Liver (tissue), 9 donors: ENCODE measurements around the gene STAT3. TPM values are rescaled to one million over a fixed set of nuclear protein-coding genes. Genes with fewer than 3 reads are reported as not detected.

Experiments
- DNase-seq: peaks from one replicate; pipeline ENCODE4 v3.0.0-alpha.2; 2017; ENCODE audit warnings: low spot score
- H3K27ac ChIP-seq, 2 donors: one replicate each; pipeline ENCODE4 v1.7.0; 2013; ENCODE audit warnings: inconsistent platforms in 2 of 2, low read length in 2 of 2, control low read depth in 1 of 2, low read depth in 1 of 2, mild to moderate bottlenecking in 1 of 2
- H3K27me3 ChIP-seq, 4 donors: one replicate each; pipeline versions ENCODE4 v1.6.1 to v1.7.0; 2013; ENCODE audit warnings: low read length in 3 of 4, inconsistent platforms in 1 of 4, mild to moderate bottlenecking in 1 of 4, moderate library complexity in 1 of 4; ENCODE audit not compliant: control insufficient read depth in 4 of 4, insufficient read depth in 4 of 4
- H3K36me3 ChIP-seq, 4 donors: one replicate each; pipeline versions ENCODE4 v1.6.1 to v1.7.0; 2013; ENCODE audit warnings: low read length in 3 of 4, mild to moderate bottlenecking in 3 of 4, low read depth in 1 of 4, moderate library complexity in 1 of 4; ENCODE audit not compliant: control insufficient read depth in 4 of 4, insufficient read depth in 3 of 4
- H3K4me1 ChIP-seq, 4 donors: one replicate each; pipeline versions ENCODE4 v1.6.1 to v1.7.0; 2013; ENCODE audit warnings: low read length in 3 of 4, mild to moderate bottlenecking in 3 of 4, moderate library complexity in 1 of 4; ENCODE audit not compliant: control insufficient read depth in 4 of 4, insufficient read depth in 4 of 4
- H3K4me3 ChIP-seq, 3 donors: one replicate each; pipeline versions ENCODE4 v1.6.1 to v1.7.0; 2013; ENCODE audit warnings: low read length in 3 of 3, control low read depth in 1 of 3, low read depth in 1 of 3, mild to moderate bottlenecking in 1 of 3
- H3K9ac ChIP-seq, 2 donors: one replicate each; pipeline ENCODE4 v1.7.0; 2013; ENCODE audit warnings: low read length in 2 of 2, mild to moderate bottlenecking in 2 of 2, moderate library complexity in 2 of 2, control low read depth in 1 of 2, low read depth in 1 of 2
- H3K9me3 ChIP-seq, 4 donors: one replicate each; pipeline versions ENCODE4 v1.6.1 to v1.7.0; 2013; ENCODE audit warnings: low read length in 3 of 4; ENCODE audit not compliant: control insufficient read depth in 4 of 4
- EGR1 ChIP-seq, 2 donors: IDR thresholded peaks; 2 replicates each; pipeline ENCODE4 v1.6.1; 2016 to 2018; ENCODE audit warnings: antibody characterized with exemption in 2 of 2, low read depth in 2 of 2
- FOXA1 ChIP-seq: IDR thresholded peaks from 2 replicates; pipeline ENCODE4 v1.6.1; 2016; ENCODE audit warnings: antibody characterized with exemption
- FOXA2 ChIP-seq: IDR thresholded peaks from 2 replicates; pipeline ENCODE4 v1.6.1; 2016; ENCODE audit warnings: antibody characterized with exemption
- GABPA ChIP-seq, 2 donors: IDR thresholded peaks in 1 of 2; conservative IDR thresholded peaks in 1 of 2; 2 replicates each; pipeline ENCODE4 v1.6.1; 2016; ENCODE audit warnings: antibody characterized with exemption in 2 of 2, mild to moderate bottlenecking in 1 of 2, moderate library complexity in 1 of 2
- HNF4A ChIP-seq, 2 donors: conservative IDR thresholded peaks; 2 replicates each; pipeline ENCODE4 v1.6.1; 2016; ENCODE audit warnings: antibody characterized with exemption in 2 of 2, mild to moderate bottlenecking in 2 of 2
- HNF4G ChIP-seq: IDR thresholded peaks from 2 replicates; pipeline ENCODE4 v1.6.1; 2016; ENCODE audit warnings: antibody characterized with exemption
- NR2F2 ChIP-seq: IDR thresholded peaks from 2 replicates; pipeline ENCODE4 v1.6.1; 2016; ENCODE audit warnings: antibody characterized with exemption
- RAD21 ChIP-seq, 2 donors: IDR thresholded peaks; 2 replicates each; pipeline ENCODE4 v1.6.1; 2016; ENCODE audit warnings: antibody characterized with exemption in 2 of 2, mild to moderate bottlenecking in 2 of 2
- RXRA ChIP-seq, 2 donors: IDR thresholded peaks; 2 replicates each; pipeline ENCODE4 v1.6.1; 2017 to 2018; ENCODE audit warnings: antibody characterized with exemption in 2 of 2, mild to moderate bottlenecking in 1 of 2
- SP1 ChIP-seq: IDR thresholded peaks from 2 replicates; pipeline ENCODE4 v1.6.1; 2018; ENCODE audit warnings: antibody characterized with exemption, mild to moderate bottlenecking
- TAF1 ChIP-seq: conservative IDR thresholded peaks from 2 replicates; pipeline ENCODE4 v1.6.1; 2016; ENCODE audit warnings: antibody characterized with exemption, mild to moderate bottlenecking
- YY1 ChIP-seq: IDR thresholded peaks from 2 replicates; pipeline ENCODE4 v1.6.1; 2016; ENCODE audit warnings: antibody characterized with exemption, mild to moderate bottlenecking
- whole genome bisulfite sequencing: extraction: QIAGEN DNeasy Blood & Tissue Kit; methylation state at CpG from one replicate; pipeline ENCODE4 v1.1.7; 2013; 5-methylcytosine and 5-hydroxymethylcytosine counted together
- polyA plus RNA-seq, 2 donors: library from polyadenylated mRNA; stranded (reverse) in 1 of 2; unstranded in 1 of 2; fragments of 200-250 nt in 1 of 2; fragments of >200 nt in 1 of 2; fragmentation: Nextera tagmentation in 1 of 2; extraction: Ambion mirVana in 1 of 2; gene quantifications; one replicate each; pipeline versions ENCODE4 v1.2.1 to v1.2.3, GENCODE V29; 2013 to 2015
- total RNA-seq, 2 donors: library from RNA; depleted of rRNA; stranded (reverse); fragments of >200 nt; gene quantifications; one replicate each; pipeline ENCODE4 v1.2.3, GENCODE V29; 2014
- TF ChIP-seq, protein P1 (sequence below): IDR thresholded peaks from 2 replicates; pipeline ENCODE4 v1.6.1; 2016; ENCODE audit warnings: antibody characterized with exemption
- TF ChIP-seq, protein P2 (sequence below): fragments of 150-350 bp; IDR thresholded peaks from 2 replicates; pipeline ENCODE4 v1.5.1; 2017; ENCODE audit warnings: improper control_type of control experiment, low read depth, low read length; ENCODE audit not compliant: missing input control
- TF ChIP-seq, protein P3 (sequence below): IDR thresholded peaks from 2 replicates; pipeline ENCODE4 v1.6.1; 2016; ENCODE audit warnings: antibody characterized with exemption
- TF ChIP-seq, protein P4 (sequence below): IDR thresholded peaks from 2 replicates; pipeline ENCODE4 v1.6.1; 2016; ENCODE audit warnings: antibody characterized with exemption
- TF ChIP-seq, protein P5 (sequence below): IDR thresholded peaks from 2 replicates; pipeline ENCODE4 v1.6.1; 2016; ENCODE audit warnings: antibody characterized with exemption, mild to moderate bottlenecking
- donor health status: healthy.
- donor health status: healthy.
- donor health status: healthy.
- donor health status: healthy.
- donor health status: healthy.

STAT3 gene
- total and polyA plus RNA-seq, 4 donors = 68.7 to 301 (median 114) TPM

DNA sequence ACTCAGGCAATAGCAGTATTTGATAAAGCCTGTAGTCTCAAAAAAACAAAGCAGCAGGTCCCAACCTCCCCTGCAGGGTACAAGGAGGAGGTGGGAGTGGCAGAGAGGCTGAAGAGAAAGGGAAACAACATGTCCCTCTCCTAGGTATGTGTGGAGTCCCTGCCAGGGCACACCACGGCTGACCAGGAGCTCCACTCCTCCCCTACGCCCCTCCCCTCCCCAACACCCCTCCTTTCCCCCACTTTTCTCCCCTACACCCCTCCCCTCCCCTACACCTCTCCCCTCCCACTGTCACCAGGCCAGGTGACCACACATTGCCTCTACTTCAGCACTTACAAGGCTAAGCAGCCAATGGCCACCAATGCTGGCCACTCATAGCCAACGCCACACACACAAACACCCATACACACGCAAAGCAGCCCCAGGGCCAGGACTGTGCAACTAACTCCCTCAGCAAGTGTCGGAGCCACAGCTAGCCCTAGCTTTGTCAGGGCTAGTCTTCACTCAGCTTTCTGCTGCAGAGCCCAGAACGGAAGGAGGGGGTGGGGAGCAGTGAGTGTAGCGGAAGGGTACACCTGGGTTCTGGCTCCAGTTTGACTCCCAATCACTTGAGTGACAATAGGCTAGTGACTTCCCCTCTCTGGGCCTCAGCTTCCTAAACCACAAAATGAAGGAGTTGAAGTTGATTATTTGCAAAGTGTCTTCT lies 26.6 kb upstream of the STAT3 start:
- WGBS = 78% methylated on average over 7 of the region's 7 CpGs
- H3K27me3 ChIP-seq = no peaks in the 10 kb centered on the region
- H3K9ac ChIP-seq = no peak overlapping the region
- no peak overlapping the region for H3K27ac ChIP-seq
- H3K4me3 ChIP-seq = no peak overlapping the region
- DNase-seq = no peak
- no peaks in the 10 kb centered on the region for H3K9me3 ChIP-seq
- H3K36me3 ChIP-seq = no peaks in the 10 kb centered on the region
- TF ChIP-seq, protein P1, sequence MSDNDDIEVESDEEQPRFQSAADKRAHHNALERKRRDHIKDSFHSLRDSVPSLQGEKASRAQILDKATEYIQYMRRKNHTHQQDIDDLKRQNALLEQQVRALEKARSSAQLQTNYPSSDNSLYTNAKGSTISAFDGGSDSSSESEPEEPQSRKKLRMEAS = no peak
- TF ChIP-seq YY1 (no peak), EGR1 (IDR thresholded peaks at IDR 0.05; ENCODE audit: low read depth in 2 of 2) (no peak), FOXA2 (no peak), NR2F2 (no peak), TAF1 (no peak), HNF4A (conservative IDR thresholded peaks at IDR 0.05) (no peak), HNF4G (no peak), GABPA (IDR thresholded peaks at IDR 0.05 in 1 of 2, conservative IDR thresholded peaks at IDR 0.05 in 1 of 2) (no peak), SP1 (no peak), RAD21 (IDR thresholded peaks at IDR 0.05) (no peak), FOXA1 (no peak), RXRA (IDR thresholded peaks at IDR 0.05) (no peak)
- TF ChIP-seq, protein P2, sequence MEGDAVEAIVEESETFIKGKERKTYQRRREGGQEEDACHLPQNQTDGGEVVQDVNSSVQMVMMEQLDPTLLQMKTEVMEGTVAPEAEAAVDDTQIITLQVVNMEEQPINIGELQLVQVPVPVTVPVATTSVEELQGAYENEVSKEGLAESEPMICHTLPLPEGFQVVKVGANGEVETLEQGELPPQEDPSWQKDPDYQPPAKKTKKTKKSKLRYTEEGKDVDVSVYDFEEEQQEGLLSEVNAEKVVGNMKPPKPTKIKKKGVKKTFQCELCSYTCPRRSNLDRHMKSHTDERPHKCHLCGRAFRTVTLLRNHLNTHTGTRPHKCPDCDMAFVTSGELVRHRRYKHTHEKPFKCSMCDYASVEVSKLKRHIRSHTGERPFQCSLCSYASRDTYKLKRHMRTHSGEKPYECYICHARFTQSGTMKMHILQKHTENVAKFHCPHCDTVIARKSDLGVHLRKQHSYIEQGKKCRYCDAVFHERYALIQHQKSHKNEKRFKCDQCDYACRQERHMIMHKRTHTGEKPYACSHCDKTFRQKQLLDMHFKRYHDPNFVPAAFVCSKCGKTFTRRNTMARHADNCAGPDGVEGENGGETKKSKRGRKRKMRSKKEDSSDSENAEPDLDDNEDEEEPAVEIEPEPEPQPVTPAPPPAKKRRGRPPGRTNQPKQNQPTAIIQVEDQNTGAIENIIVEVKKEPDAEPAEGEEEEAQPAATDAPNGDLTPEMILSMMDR = no peak
- TF ChIP-seq, protein P3, sequence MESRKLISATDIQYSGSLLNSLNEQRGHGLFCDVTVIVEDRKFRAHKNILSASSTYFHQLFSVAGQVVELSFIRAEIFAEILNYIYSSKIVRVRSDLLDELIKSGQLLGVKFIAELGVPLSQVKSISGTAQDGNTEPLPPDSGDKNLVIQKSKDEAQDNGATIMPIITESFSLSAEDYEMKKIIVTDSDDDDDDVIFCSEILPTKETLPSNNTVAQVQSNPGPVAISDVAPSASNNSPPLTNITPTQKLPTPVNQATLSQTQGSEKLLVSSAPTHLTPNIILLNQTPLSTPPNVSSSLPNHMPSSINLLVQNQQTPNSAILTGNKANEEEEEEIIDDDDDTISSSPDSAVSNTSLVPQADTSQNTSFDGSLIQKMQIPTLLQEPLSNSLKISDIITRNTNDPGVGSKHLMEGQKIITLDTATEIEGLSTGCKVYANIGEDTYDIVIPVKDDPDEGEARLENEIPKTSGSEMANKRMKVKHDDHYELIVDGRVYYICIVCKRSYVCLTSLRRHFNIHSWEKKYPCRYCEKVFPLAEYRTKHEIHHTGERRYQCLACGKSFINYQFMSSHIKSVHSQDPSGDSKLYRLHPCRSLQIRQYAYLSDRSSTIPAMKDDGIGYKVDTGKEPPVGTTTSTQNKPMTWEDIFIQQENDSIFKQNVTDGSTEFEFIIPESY = no peak
- TF ChIP-seq, protein P4, sequence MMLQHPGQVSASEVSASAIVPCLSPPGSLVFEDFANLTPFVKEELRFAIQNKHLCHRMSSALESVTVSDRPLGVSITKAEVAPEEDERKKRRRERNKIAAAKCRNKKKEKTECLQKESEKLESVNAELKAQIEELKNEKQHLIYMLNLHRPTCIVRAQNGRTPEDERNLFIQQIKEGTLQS = no peak
- H3K4me1 ChIP-seq = no peaks in the 10 kb centered on the region

DNA sequence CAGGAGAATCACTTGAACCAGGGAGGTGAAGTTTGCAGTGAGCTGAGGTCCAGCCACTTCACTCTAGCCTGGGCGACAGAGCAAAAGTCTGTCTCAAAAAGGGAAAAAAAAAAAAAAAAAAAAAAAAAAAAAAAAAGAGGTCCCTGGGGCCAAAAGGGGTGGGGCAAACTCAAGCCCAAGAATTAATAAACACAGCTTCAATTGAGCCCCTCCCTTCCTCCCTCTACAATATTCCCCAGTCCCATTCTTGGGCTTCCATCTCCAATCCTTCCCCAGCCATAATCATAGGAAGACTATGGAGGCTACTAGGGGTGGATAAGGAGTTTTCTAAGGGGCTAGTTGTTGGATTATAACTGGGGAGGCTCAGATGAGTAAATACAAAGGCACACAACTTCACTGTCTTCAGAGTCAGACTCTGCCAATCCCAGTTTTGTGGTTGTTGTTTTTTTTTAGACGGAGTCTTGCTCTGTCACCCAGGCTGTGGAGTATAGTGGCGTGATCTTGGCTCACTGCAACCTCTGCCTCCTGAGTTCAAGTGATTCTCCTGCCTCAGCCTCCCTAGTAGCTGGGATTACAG lies 25.3 kb upstream of the STAT3 start:
- no peaks in the 10 kb centered on the region for H3K27me3 ChIP-seq
- no peaks in the 10 kb centered on the region for H3K36me3 ChIP-seq
- 85% methylated on average over 3 of the region's 3 CpGs for WGBS
- no peak for DNase-seq
- no peak overlapping the region for H3K9ac ChIP-seq
- no peaks in the 10 kb centered on the region for H3K9me3 ChIP-seq
- H3K4me1 ChIP-seq = no peaks in the 10 kb centered on the region
- no peak overlapping the region for H3K4me3 ChIP-seq
- no peak overlapping the region for H3K27ac ChIP-seq
- TF ChIP-seq SP1 = no peak
- no peak for TF ChIP-seq EGR1 (IDR thresholded peaks at IDR 0.05; ENCODE audit: low read depth in 2 of 2)
- TF ChIP-seq, protein P3 = no peak
- TF ChIP-seq NR2F2 = no peak
- TF ChIP-seq, protein P4 = no peak
- TF ChIP-seq GABPA (IDR thresholded peaks at IDR 0.05 in 1 of 2, conservative IDR thresholded peaks at IDR 0.05 in 1 of 2) = no peak
- no peak for TF ChIP-seq FOXA2
- TF ChIP-seq, protein P2 = no peak
- TF ChIP-seq, protein P5, sequence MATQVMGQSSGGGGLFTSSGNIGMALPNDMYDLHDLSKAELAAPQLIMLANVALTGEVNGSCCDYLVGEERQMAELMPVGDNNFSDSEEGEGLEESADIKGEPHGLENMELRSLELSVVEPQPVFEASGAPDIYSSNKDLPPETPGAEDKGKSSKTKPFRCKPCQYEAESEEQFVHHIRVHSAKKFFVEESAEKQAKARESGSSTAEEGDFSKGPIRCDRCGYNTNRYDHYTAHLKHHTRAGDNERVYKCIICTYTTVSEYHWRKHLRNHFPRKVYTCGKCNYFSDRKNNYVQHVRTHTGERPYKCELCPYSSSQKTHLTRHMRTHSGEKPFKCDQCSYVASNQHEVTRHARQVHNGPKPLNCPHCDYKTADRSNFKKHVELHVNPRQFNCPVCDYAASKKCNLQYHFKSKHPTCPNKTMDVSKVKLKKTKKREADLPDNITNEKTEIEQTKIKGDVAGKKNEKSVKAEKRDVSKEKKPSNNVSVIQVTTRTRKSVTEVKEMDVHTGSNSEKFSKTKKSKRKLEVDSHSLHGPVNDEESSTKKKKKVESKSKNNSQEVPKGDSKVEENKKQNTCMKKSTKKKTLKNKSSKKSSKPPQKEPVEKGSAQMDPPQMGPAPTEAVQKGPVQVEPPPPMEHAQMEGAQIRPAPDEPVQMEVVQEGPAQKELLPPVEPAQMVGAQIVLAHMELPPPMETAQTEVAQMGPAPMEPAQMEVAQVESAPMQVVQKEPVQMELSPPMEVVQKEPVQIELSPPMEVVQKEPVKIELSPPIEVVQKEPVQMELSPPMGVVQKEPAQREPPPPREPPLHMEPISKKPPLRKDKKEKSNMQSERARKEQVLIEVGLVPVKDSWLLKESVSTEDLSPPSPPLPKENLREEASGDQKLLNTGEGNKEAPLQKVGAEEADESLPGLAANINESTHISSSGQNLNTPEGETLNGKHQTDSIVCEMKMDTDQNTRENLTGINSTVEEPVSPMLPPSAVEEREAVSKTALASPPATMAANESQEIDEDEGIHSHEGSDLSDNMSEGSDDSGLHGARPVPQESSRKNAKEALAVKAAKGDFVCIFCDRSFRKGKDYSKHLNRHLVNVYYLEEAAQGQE = no peak
- no peak for TF ChIP-seq RXRA (IDR thresholded peaks at IDR 0.05)
- no peak for TF ChIP-seq TAF1
